ENCODE results near the gene YPEL2.
A peak's percentile ranks its signal among the peaks of the same experiment; 100 is the strongest.
"Not testable (repeated sequence)": the region's sequence is repeated elsewhere in the genome, so short reads cannot be mapped to it uniquely, and the experiment has no call there.

Gene YPEL2

DNA sequence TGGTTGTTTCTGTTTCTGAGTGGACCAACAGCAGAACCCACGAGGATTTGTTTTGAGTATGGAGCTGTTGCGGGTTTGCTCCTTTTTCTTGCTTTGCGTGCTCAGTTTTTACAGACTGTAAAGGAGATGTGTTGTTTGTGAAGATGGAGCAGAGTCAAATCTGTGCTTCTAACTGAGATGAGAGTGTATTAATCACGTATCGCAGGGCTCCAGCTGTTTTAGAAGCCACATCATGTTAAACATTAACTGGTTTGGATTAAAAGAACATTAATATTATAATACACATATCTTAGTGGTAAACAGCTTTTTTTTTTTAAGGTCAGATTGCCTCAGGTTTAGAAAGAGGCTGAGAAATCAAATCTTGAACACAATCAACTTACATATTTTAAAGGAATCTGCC is 69.4 kb downstream of the YPEL2 start:
- FAIRE-seq = no peak
- DNase-seq (ENCODE audit: insufficient read length, low spot score) = no peak

DNA sequence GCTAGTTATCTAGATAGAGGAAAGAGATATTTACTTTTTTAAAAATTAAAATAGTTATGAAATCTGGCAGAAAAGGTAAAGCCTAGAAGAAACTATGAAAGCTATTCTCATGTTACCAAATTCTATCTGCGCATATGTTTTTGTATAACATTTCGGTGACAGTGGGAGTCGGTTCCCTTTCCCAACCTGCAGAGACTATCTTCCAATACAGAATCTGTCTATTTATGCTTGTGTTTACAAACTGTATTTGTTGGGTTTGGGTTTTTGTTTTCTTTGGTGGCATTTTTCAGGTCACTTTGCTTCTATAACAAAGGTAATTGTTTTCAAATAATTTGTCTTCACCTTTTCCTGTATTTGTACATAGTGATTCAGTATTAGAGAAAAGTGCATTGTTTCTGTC is 69.8 kb downstream of the YPEL2 start:
- no peak for FAIRE-seq
- DNase-seq (ENCODE audit: insufficient read length, low spot score) = no peak

DNA sequence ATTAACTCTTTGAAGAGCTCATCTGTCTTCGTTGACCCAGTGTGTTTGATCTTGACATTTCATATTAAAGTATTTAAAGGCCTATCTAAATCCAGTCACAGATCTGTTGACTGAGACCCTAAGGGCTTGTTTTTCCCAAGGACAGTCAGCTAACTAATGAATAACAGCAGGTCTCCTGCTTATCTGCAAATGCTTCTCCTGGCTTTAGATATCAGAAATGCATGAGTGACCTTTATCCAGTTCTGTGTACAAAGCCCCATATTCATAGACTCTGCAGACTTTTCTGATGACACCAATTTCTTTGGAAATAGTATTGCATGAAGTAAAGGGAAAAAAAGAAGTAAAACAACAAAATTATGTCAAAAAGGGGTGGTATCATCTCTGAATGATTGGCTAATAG is 70.3 kb downstream of the YPEL2 start:
- no peak for FAIRE-seq
- no peak for DNase-seq (ENCODE audit: insufficient read length, low spot score)

DNA sequence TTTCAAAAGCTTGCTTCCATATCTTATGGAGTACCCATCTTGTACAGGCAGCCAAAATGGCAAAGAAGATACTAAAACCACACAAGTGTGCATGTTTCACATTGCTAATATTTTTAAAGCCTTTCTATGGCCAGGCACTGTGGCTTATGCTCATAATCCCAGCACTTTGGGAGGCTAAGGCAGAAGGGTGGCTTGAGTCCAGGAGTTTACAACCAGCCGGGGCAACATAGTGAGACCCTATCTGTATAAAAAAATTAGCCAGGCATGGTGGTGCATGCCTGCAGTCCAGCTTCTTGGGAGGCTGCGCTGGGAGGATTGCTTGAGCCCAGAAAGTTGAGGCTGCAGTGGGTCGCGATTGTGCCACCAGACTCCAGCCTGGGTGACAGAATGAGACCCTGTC is 71.3 kb downstream of the YPEL2 start:
- FAIRE-seq (no peak), DNase-seq (ENCODE audit: insufficient read length, low spot score) (no peak)

DNA sequence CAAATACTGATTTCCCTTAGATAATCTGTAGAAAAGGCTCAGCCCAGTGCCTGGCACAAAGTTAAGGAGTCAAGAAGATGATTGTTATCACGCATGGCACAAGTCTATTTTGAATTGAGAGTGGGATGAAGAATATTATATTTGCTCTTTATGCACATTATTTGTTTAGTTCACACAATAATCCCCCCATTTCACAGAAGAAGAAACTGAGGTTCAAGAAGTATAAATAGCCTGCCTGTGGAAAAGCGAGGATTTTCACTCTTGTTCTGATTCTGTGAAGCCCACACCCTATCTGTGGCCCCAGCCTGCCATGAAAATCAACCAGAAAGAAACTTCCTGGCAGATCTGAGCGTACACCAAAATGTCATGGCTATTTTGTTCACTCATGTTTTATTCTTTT is 73.0 kb downstream of the YPEL2 start:
- DNase-seq (ENCODE audit: insufficient read length, low spot score) (no peak), FAIRE-seq (no peak)

DNA sequence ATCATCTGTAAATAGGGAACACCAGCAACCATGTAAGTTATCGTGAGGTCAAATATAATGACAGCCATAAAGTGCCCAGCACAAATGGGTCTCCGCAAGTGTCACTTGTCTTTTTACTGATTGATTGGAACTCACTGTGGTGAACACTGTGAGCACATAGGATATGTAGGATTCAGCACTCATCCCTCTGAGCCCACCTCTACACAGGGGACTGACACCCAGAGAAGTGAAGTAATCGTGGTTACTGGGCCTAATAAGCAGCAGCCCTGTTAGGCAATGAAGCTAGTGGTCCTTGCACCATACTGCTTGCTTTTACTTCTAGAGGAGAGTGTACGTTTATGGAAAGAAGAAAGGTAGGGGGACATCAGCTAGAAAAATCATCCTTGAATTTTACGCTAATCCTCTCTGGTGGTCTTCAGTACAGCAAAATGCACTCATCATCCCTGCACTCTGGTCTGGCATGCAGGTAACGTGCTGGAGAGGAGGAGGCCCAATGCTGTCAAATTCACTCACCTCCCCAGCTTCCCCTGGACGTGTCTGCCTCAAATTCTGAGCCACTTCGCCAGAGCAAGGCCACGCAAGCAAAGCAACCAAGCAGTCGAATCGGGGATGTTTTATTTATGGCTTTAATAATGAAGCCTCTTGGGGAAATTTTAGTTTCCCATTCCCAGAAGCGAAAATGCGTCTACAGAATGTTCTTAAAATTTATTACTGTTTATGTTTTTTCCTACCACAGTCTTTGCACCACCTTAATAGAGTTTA is 74.7 kb downstream of the YPEL2 start:
- FAIRE-seq = peak; percentile 62
- DNase-seq (ENCODE audit: insufficient read length, low spot score) = no peak

DNA sequence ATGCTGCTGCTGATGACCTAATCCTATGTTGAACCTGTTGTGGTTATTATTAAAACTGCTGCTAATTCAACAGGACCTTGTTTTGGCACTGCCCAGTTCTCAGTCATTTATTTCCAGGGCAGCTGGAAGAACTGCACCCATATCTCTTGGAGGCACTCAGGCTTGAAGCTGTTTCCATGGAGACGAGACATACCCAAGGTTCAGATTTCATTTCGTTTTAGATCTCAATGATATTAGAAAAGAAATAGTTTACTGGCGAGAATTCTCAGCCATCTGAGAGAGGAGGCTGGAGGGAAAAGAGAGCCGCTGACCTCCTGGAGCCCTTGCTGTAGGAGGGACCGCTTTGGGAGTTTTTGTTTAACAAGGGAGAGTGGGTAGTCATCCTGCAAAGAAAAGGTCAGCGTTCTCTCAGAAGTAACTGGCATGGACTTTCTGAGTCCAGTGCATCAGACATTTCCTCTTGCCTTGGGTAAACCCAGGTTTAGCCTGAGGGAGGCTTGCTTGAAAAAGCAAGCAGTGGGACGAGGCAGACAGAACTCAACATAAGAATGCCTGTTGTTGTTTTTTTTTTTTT is 75.4 kb downstream of the YPEL2 start:
- DNase-seq (ENCODE audit: insufficient read length, low spot score) = peak; percentile 71
- peak; percentile 69 for FAIRE-seq

DNA sequence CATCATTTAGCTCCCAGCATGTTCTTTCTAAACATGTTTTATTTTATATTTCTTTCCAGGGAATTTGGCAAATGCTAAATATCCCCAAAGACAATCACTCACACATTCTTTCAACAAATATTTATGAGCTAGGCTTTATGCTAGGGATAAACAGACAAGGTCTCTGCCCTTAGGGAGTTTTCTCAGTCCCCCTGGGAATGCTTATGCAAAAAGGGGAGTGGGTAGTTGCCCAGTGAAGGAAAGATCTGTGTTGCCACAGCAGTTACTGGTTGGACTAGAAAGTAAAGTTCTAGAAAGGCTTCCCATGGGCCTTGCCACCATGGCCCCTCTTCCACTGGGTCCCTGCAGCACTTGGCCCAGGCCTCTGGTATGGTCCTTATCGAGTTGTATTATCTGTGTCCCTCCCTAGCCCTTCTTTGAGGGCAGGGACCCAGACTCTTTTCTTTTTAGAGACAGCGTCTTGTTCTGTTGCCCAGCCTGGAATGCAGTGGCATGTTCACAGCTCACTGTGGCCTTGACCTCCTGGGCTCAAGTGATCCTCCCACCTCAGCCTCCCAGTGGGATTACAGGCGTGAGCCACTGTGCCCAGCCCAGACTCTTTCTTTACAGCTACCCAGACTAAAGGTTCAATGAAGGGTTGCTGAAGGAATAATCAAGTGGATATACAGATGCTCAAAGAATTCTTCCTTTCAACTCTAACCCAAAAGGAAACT is 78.0 kb downstream of the YPEL2 start:
- FAIRE-seq (no peak), DNase-seq (ENCODE audit: insufficient read length, low spot score) (no peak)

DNA sequence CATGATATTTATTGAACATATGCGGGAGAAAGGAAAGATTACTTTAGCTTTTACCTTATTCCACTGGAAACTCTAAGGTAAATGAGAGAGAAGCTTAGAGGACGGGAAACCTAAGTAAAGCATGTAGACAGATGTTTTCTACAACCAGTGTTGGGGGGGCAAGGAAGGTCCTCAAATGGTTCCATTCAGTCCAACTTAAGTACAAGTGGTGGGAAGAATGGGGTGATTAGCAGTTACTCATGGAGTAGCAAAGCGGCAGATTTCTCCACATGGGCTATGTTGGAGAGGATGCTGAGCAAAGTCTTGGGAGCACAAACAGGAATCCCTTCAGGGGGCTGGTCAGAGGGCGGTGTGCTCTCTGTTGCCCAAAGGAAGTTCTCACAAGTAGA is 78.6 kb downstream of the YPEL2 start:
- DNase-seq (ENCODE audit: insufficient read length, low spot score) = no peak

DNA sequence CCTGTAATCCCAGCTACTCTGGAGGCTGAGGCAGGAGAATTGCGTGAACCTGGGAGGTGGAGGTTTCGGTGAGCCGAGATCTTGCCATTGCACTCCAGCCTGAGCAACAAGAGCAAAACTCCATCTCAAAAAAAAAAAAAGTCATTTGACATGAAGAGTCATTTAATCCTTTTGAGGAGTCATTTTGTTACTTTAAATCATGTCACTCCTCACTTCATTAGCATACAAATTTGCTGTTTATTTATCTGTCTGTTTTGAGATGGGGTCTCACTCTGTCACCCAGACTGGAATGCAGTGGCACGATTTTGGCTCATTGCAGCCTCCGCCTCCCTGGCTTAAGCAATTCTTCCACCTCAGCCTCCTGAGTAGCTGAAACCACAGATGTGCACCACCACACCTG is 81.0 kb downstream of the YPEL2 start:
- not testable (repeated sequence) for DNase-seq (ENCODE audit: insufficient read length, low spot score); FAIRE-seq

More for the DNA sequence above, 78.6 kb downstream of the YPEL2 start:
- FAIRE-seq = no peak

DNA sequence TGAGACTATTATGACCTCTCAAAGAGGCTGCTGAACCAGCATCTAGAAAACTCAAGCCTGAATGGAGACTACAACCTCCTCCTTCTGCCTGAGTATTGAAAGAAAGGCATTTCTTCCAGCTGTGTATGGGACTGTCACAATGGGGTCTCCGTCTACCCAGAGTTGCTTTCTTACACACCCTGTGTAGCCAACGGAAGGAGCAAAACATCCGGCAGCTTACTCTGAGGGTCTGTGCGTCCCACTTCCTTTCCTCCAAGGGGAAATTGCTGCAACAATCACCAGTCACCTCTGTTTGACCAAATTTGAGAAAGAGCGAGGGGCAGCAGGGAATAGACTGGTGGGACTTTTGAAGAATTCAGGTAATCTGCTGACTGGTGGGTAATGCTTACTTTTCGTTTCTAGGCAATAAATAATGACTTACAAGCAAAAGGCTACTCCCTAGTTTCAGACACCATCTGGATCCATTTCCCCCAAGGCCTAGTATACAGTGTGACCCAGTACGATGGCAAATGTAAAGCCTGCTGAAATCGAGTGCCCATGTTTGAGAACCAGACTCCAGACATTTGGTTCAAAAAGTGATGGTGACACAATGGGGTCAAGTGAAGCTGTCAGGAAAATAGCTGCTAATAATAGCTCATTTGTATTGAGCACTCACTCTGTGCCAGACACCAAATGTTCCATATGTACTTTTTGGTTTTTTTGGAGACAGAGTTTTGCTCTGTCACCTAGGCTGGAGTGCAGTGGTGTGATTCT is 81.7 kb downstream of the YPEL2 start:
- no peak for DNase-seq (ENCODE audit: insufficient read length, low spot score)
- no peak for FAIRE-seq

DNA sequence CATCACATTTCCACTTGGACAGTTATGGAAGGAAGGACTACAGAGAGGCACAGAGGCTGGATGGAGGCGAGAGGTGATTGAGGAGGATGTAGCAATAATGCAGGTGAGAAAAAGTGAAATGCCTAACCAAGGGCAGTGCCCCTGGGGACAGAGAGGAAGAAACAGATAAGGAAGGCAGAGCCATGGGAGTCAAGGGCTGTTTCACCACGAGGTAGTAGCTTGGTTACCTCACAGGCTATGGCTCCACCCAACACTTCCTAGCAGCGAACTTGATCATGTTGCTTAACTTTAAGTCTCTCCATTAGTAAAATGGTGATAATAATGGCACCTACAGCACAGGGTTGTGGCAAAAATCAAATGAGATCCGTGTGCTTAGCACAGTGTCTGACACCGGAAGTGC is 83.9 kb downstream of the YPEL2 start:
- FAIRE-seq (no peak), DNase-seq (ENCODE audit: insufficient read length, low spot score) (no peak)

DNA sequence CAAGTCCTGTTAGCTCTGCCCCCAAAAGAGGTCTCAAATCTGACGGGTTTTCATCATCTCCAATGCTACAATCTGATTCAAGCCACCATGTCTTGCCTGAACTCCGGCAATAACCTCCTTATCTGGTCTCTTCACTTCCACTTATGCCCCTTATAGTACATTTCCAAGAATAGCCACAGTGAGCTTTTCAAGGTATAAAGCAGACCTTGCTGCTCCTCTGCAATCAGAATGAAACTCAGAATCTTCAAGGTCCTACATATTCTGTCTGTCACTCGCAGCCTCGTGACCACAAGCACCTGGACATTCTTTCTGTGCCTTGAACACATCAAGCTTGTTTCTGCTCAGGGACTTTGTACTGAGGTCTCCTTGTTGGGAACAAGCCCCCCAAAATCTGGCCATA is 84.7 kb downstream of the YPEL2 start:
- DNase-seq (ENCODE audit: insufficient read length, low spot score) = no peak
- FAIRE-seq = no peak

DNA sequence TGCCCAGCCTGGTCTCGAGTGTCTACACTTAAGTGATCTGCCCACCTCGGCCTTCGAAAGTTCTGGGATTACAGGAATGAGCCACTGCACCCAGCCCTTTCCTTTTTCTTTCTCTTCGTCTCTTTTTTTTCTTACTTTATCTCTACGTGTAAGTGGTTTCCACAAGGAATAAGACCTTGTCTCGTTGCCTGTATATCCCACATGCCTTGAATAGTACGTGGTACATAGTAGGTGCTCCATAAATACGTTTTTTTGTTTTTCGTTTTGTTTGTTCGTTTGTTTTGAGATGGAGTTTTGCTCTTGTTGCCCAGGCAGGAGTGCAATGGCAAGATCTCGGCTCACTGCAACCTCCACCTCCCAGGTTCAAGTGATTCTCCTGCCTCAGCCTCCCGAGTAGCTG is 86.0 kb downstream of the YPEL2 start:
- no peak for FAIRE-seq
- no peak for DNase-seq (ENCODE audit: insufficient read length, low spot score)

DNA sequence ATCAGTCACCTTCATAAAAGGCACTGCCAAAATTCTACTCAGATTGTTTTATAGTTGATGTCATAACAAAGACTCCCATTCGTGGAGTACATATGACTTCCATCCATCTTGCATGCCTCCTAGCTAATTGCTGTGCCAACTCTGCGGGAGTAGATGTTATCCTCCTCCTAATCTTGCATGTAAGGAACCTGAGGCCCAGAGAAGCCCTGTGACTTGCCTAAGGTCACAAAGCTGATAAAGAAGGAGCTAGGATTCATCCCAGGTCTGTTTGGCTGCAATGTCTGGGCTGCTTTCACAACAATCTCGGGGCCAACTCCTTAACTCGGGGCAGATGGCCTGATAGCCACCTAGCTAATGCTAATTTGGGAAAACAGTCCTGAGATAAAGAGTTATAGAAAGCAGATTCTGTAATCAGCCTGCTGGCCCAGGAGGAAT is 87.3 kb downstream of the YPEL2 start:
- FAIRE-seq (no peak), DNase-seq (ENCODE audit: insufficient read length, low spot score) (no peak)

DNA sequence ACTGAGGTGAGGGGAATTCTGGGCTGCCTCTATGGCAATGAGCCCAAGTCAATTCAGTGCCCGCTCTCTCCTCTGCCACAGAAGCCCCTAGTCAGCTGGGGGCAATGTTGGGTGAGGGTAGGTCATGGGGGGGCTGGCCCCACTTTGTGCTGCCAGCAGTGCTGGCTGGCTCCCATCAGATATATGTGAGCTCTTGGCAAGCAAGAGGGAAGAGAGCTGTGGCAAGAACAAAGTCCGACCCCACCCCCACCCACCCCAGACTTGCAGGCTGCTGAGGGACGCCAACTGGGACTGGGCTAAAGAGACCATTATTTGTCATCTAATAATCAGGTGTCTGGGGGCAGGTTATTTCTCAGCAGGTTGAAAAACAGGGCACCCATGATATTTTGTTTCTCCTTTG is 89.4 kb downstream of the YPEL2 start:
- FAIRE-seq (no peak), DNase-seq (ENCODE audit: insufficient read length, low spot score) (no peak)

DNA sequence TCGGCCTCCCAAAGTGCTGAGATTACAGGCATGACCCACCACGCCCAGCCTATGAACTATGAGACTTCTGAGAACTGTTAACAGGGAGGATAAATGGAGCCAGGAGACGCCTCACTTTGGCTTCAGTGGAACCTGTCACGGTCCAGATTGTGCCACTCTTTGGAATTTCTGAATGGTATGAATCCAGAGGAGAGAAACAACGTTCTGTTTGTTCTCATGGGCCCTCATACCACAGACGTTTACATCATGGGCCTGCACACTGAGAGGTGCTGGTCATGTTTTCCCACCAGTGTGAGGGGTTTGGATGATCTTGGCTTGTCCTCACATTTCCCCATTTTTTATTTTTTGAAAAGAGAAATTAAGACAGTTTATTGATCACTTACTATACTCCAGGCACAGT is 90.3 kb downstream of the YPEL2 start:
- FAIRE-seq (no peak), DNase-seq (ENCODE audit: insufficient read length, low spot score) (no peak)

DNA sequence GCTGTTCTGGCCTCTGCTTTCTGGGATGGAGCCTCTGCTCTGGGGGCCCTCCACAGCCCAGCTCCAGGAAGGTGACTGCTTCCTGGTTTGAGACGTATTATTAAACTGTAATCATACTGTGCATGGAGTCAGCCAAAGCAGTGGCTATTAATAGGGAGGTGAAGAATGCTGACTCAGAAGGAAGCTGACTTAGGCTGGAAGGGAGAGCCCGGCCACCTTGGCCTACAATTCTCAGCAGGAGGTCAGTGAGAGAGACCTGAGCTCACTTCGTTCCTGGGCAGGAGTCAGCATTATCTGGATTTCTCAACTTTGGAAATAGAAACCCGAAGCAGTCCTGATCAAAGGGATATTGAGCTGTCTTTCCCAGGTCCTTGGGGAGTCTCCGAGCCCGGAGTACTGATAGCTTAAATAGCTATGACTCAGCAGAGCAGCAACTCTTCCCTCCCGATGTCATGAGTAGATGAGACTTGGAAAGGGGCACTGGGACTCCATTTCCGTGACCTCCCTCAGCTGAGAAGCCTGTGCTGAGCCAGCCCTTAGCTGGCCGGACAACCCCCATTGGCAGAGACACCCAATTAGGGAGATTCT is 91.8 kb downstream of the YPEL2 start:
- DNase-seq (ENCODE audit: insufficient read length, low spot score) = peak; percentile 68

DNA sequence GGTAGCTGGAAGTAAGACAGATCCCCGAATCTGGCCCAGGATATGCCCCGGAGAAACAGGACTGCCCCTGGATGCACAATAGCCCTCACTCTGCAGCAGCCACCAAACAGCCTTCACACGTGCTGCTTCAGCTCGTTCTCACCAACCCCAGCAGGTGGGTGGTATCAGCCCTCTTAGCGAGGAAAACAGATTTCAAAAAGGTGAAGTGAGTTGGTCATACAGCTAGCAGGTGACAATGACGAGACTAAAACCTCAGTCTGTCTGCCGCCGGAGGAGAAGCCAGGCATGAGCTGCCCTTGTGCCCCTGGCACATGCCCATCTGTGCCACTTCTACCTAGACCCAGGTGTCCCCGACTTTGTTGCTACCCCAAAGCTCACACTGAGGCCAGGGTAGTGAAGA is 92.4 kb downstream of the YPEL2 start:
- peak; percentile 49 for FAIRE-seq
- no peak for DNase-seq (ENCODE audit: insufficient read length, low spot score)

More for the DNA sequence above, 91.8 kb downstream of the YPEL2 start:
- peak; percentile 63 for FAIRE-seq

DNA sequence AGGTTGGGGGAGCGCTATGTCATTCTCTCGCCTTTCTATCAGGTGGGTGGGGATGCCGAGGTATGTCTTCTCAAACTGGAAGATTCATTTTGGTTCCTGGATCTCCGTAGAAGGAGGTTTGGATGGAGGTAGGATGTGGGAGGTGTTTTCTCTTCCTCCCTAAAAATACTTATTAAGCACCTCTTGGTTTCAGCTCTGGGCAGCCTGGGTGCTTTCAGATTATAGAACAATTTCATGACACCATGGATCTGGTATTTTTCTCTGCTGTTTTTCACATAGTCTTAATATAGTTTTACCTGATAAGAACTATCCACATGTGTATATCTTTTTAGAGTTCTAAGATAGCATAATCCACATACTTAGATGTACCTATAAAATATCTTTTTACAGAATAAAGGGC is 92.9 kb downstream of the YPEL2 start:
- FAIRE-seq (no peak), DNase-seq (ENCODE audit: insufficient read length, low spot score) (no peak)
